Subcutaneous adipose tissue (tissue), 4 donors: ENCODE data around the gene EXOC5. TPM values are rescaled to one million over a fixed set of nuclear protein-coding genes. Genes with fewer than 3 reads are reported as not detected.

ENCODE experiments used
- CTCF ChIP-seq: fragments of 450-650 bp; IDR thresholded peaks from one replicate; pipeline ENCODE4 v1.5.1; 2016; ENCODE audit warnings: low read depth, mild to moderate bottlenecking, control low read depth, antibody characterized with exemption, moderate library complexity
- total RNA-seq, 4 donors: library from RNA; depleted of rRNA; stranded (reverse); fragments of >200 nt; gene quantifications; one replicate each; pipeline ENCODE4 v1.1.0, GENCODE V29; 2016

Gene EXOC5
- total RNA-seq, 4 donors from 2014 or later = 55.8 to 79.9 (median 58.6) TPM

GRCh38 chr14:57273236-57273635 is 4.5 kb upstream of the EXOC5 start:
- TF ChIP-seq CTCF = no peak

- no peak for TF ChIP-seq CTCF
Measured at GRCh38 chr14:57266065-57266464, 2.6 kb downstream of the EXOC5 start.

- no peak for TF ChIP-seq CTCF
Measured at GRCh38 chr14:57262117-57262516, 6.6 kb downstream of the EXOC5 start.

GRCh38 chr14:57261604-57262003 is 7.1 kb downstream of the EXOC5 start:
- TF ChIP-seq CTCF = no peak

- no peak for TF ChIP-seq CTCF
Measured at GRCh38 chr14:57259672-57260071, 9.0 kb downstream of the EXOC5 start.

- TF ChIP-seq CTCF = no peak
Measured at GRCh38 chr14:57254884-57255283, 13.8 kb downstream of the EXOC5 start.

GRCh38 chr14:57246933-57247657 is 21.6 kb downstream of the EXOC5 start:
- no peak for TF ChIP-seq CTCF
